ENCODE results near the gene VAC14. TPM values are rescaled to one million over a fixed set of nuclear protein-coding genes. Genes with fewer than 3 reads are reported as not detected.
A peak's percentile ranks its signal among the peaks of the same experiment; 100 is the strongest.

The VAC14 gene
- total and polyA plus RNA-seq, 2 of the 8 experiments (the other 6 are each of a cell fraction or from before 2014, with no cell fraction given): 56.0 to 108 TPM

- no peak overlapping the region for H4K5ac ChIP-seq (ENCODE audit: insufficient read length, low read depth, low read length)
- H2AK5ac ChIP-seq (ENCODE audit: low read depth, low read length): no peak overlapping the region
- WGBS, 2 experiments (ENCODE audit: extremely low coverage in 1 of 2, insufficient coverage in 1 of 2, insufficient read length in 1 of 2, insufficient replicate concordance in 2 of 2, low coverage in 1 of 2, low lambda C conversion rate in 2 of 2, missing lambda C conversion rate in 1 of 2): 93% methylated on average over 29 of the region's 31 CpGs; no CpG with 5 or more reads in 1 of the 2 experiments
- no peak overlapping the region for H3K4ac ChIP-seq (replicated peaks; ENCODE audit: insufficient read length, low read depth, low read length)
- no peak overlapping the region for H3K14ac ChIP-seq (ENCODE audit: insufficient read length)
- no peak overlapping the region; the same call in 1 of the 2 replicates for H3K27ac ChIP-seq (ENCODE audit: low read depth, low read length)
- H3K36me3 ChIP-seq (ENCODE audit: control insufficient read depth in 2 of 4, insufficient read depth in 4 of 4, low read length in 3 of 4): peaks cover 0 to 4% (median 2%) of the 10 kb centered on the region in 4 experiments; a peak in 2 of 8 replicates
- H2BK20ac ChIP-seq (ENCODE audit: low read length): no peak overlapping the region
- peaks cover 0 to 6% (median 2%) of the 10 kb centered on the region in 4 experiments; a peak in 1 of 7 replicates for H3K4me1 ChIP-seq (replicated peaks in 1 of 4; ENCODE audit: control insufficient read depth in 3 of 4, insufficient read depth in 4 of 4, low read length in 3 of 4)
- no peak overlapping the region for H2BK15ac ChIP-seq (ENCODE audit: low read length)
- no peak overlapping the region for H4K91ac ChIP-seq (replicated peaks; ENCODE audit: insufficient read length, low read length)
- no peak overlapping the region for H2AFZ ChIP-seq (ENCODE audit: low read length)
- H3K9ac ChIP-seq (replicated peaks in 1 of 4; ENCODE audit: extremely low read depth in 1 of 4, low read depth in 3 of 4, low read length in 3 of 4): no peak overlapping the region
- peaks cover 1% of the 10 kb centered on the region; the same call in 1 of the 2 replicates for H3K23me2 ChIP-seq (ENCODE audit: low read depth, low read length)
- no peak overlapping the region for H2BK5ac ChIP-seq (ENCODE audit: low read depth, low read length)
- no peak for FAIRE-seq
- H3K56ac ChIP-seq (replicated peaks; ENCODE audit: insufficient read length, low read depth, low read length): no peak overlapping the region
- no peaks in the 10 kb centered on the region for H3K79me2 ChIP-seq (ENCODE audit: control insufficient read depth in 1 of 2, insufficient read depth in 2 of 2, low read length in 2 of 2)
- no peaks in the 10 kb centered on the region for H3K27me3 ChIP-seq (replicated peaks in 1 of 4; ENCODE audit: control insufficient read depth in 3 of 4, extremely low read depth in 1 of 4, insufficient read depth in 3 of 4, low read length in 3 of 4)
- 0 out of 2 replicates have a peak overlapping the region, but pooled peaks have one; percentile 17 for H2BK12ac ChIP-seq (ENCODE audit: low read depth, low read length)
- no peak overlapping the region for H3K18ac ChIP-seq (ENCODE audit: extremely low read depth, low read length)
- ChIA-PET CTCF (ENCODE audit: partially characterized antibody) (interaction anchor here (1.0 to 3.0 kb wide), 5 partner anchors 9 to 38 kb away, joined by 3 to 13 read pairs (median 4); no protein-coding TSS in a partner anchor), POLR2A (ENCODE audit: partially characterized antibody) (interaction anchor here (1.1 to 1.3 kb wide), 2 partner anchors 12 to 38 kb away, joined by 3 to 4 read pairs; no protein-coding TSS in a partner anchor)
- H4K20me1 ChIP-seq (replicated peaks in 1 of 2; ENCODE audit: control insufficient read depth in 1 of 2, insufficient read depth in 2 of 2, low read length in 2 of 2): no peaks in the 10 kb centered on the region
- H3K4me3 ChIP-seq (ENCODE audit: extremely low read depth in 1 of 4, insufficient read depth in 2 of 4, low read depth in 3 of 4, low read length in 4 of 4): no peak overlapping the region
- no peaks in the 10 kb centered on the region for H3K9me3 ChIP-seq (ENCODE audit: insufficient read depth in 2 of 2, low read depth in 1 of 2, low read length in 1 of 2)
- H2BK120ac ChIP-seq (replicated peaks; ENCODE audit: low read depth, low read length): no peak overlapping the region
- no peak overlapping the region for H4K8ac ChIP-seq (ENCODE audit: extremely low read depth, insufficient read depth, low read length)
- DNase-seq (ENCODE audit: low read depth in 1 of 2, low spot score in 2 of 2): no peak
- H3K79me1 ChIP-seq (ENCODE audit: low read depth, low read length): no peaks in the 10 kb centered on the region; the same call in 1 of the 2 replicates
- no peak overlapping the region for H3K4me2 ChIP-seq (ENCODE audit: insufficient read depth in 1 of 2, low read depth in 2 of 2, low read length in 2 of 2)
- no peak overlapping the region for H3K23ac ChIP-seq (ENCODE audit: insufficient read length)
- TF ChIP-seq PHF8 (conservative IDR thresholded peaks at IDR 0.05; ENCODE audit: low read depth, low read length): no peak
- TF ChIP-seq USF2 (IDR thresholded peaks at IDR 0.05; ENCODE audit: low read length): no peak
- no peak for TF ChIP-seq MAFK (IDR thresholded peaks at IDR 0.05; ENCODE audit: low read depth, low read length)
- TF ChIP-seq SP2 (IDR thresholded peaks at IDR 0.05; ENCODE audit: low read length): no peak
- TF ChIP-seq KDM1A (IDR thresholded peaks at IDR 0.05; ENCODE audit: borderline replicate concordance, low read length): no peak
- TF ChIP-seq SIRT6 (IDR thresholded peaks at IDR 0.05; ENCODE audit: low read length): no peak
- TF ChIP-seq TAF7 (optimal IDR thresholded peaks at IDR 0.05; ENCODE audit: borderline replicate concordance, low read depth, low read length): no peak
- no peak for TF ChIP-seq ATF3 (IDR thresholded peaks at IDR 0.05; ENCODE audit: insufficient read depth, low read depth, low read length)
- TF ChIP-seq HDAC6 (IDR thresholded peaks at IDR 0.05; ENCODE audit: low read depth, low read length): no peak
These were observed 74.8 kb downstream of the VAC14 start for GRCh38 chr16:70725912-70726828.
